AG09309 (cell line): ENCODE data around the gene FSHR.

Experiments used
- DNase-seq: peaks from one replicate; pipeline ENCODE4 v3.0.0-alpha.2; 2010; ENCODE audit warnings: low read depth
- H3K4me3 ChIP-seq: 2 replicates; pipeline ENCODE4 v1.5.1; 2011; ENCODE audit warnings: mild to moderate bottlenecking, low read depth, low read length, moderate library complexity; ENCODE audit not compliant: control insufficient read depth
- CTCF ChIP-seq: IDR thresholded peaks from 2 replicates; pipeline ENCODE4 v1.5.1; 2011; ENCODE audit warnings: mild to moderate bottlenecking, low read depth, low read length, inconsistent platforms; ENCODE audit not compliant: insufficient read depth, control insufficient read depth; ENCODE audit errors: missing control alignments

Gene FSHR

GRCh38 chr2:49053156-49053555 lies 101.2 kb downstream of the FSHR start:
- no peak for TF ChIP-seq CTCF
- no peak for DNase-seq
- H3K4me3 ChIP-seq: no peak overlapping the region

- no peak overlapping the region for H3K4me3 ChIP-seq
- no peak for DNase-seq
- no peak for TF ChIP-seq CTCF
Observed at GRCh38 chr2:49050265-49050664, 104.0 kb downstream of the FSHR start.

- DNase-seq: no peak
- H3K4me3 ChIP-seq: no peak overlapping the region
- no peak for TF ChIP-seq CTCF
Observed at GRCh38 chr2:49049161-49049560, 105.2 kb downstream of the FSHR start.

- no peak for DNase-seq
- no peak for TF ChIP-seq CTCF
- H3K4me3 ChIP-seq: no peak overlapping the region
Observed at GRCh38 chr2:49045083-49045482, 109.2 kb downstream of the FSHR start.

GRCh38 chr2:49044350-49045079 lies 109.8 kb downstream of the FSHR start:
- no peak for TF ChIP-seq CTCF
- no peak for DNase-seq
- H3K4me3 ChIP-seq: no peak overlapping the region

GRCh38 chr2:49043405-49043982 lies 110.8 kb downstream of the FSHR start:
- H3K4me3 ChIP-seq: no peak overlapping the region
- no peak for TF ChIP-seq CTCF
- DNase-seq: no peak
